DMS153 treated with DMSO at 0.1 percent for 48 hours (cell line): ENCODE measurements around the gene C19orf25.

Experiments
- DNase-seq: peaks from one replicate; lab custom pipeline; 2025; ENCODE audit not compliant: unreplicated experiment; lab: John Stamatoyannopoulos, UW

Gene C19orf25

DNA sequence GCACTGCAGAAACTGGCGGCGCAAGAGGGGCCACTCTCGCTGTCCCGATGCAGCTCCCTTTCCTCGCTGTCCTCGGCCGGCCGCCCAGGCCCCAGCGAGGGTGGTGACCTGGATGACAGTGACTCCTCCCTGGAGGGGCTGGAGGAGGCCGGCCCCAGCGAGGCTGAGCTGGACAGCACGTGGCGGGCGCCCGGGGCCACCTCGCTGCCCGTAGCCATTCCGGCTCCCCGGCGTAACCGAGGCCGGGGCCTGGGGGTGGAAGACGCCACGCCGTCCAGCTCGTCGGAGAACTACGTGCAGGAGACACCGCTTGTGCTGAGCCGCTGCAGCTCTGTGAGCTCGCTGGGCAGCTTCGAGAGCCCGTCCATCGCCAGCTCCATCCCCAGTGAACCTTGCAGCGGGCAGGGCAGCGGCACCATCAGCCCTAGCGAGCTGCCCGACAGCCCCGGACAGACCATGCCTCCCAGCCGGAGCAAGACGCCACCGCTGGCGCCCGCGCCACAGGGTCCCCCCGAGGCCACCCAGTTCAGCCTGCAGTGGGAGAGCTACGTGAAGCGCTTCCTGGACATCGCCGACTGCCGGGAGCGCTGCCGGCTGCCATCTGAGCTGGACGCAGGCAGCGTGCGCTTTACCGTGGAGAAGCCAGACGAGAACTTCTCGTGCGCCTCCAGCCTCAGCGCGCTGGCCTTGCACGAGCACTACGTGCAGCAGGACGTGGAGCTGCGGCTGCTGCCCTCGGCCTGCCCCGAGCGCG lies 12.4 kb downstream of the C19orf25 start:
- no peak for DNase-seq

DNA sequence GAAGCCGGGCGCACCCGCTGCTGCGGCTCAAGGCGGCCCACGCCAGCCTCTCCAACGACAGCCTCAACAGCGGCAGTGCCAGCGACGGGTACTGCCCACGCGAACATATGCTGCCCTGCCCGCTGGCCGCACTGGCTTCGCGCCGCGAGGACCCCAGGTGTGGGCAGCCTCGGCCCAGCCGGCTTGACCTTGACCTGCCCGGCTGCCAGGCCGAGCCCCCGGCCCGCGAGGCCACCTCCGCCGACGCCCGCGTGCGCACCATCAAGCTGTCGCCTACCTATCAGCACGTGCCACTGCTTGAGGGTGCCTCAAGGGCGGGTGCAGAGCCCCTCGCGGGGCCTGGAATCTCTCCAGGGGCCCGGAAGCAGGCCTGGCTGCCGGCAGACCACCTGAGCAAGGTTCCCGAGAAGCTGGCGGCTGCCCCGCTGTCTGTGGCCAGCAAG lies 13.0 kb downstream of the C19orf25 start:
- DNase-seq: no peak

- DNase-seq: no peak
Observed at GRCh38 chr19:1465191-1466016, 13.6 kb downstream of the C19orf25 start.

DNA sequence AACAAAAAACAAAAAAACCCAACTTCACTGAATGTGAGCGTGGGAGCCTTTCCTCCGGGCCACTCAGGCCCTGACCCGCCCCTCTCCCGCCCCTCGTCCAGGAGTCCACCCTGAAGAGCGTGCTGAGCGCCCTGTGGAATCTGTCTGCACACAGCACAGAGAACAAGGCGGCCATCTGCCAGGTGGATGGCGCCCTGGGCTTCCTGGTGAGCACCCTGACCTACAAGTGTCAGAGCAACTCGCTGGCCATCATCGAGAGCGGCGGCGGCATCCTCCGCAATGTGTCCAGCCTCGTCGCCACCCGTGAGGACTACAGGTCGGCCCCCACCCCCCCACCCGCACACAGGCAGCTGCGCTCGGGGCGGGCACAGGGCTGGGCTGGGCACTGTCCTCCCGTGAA lies 17.2 kb downstream of the C19orf25 start:
- no peak for DNase-seq

DNA sequence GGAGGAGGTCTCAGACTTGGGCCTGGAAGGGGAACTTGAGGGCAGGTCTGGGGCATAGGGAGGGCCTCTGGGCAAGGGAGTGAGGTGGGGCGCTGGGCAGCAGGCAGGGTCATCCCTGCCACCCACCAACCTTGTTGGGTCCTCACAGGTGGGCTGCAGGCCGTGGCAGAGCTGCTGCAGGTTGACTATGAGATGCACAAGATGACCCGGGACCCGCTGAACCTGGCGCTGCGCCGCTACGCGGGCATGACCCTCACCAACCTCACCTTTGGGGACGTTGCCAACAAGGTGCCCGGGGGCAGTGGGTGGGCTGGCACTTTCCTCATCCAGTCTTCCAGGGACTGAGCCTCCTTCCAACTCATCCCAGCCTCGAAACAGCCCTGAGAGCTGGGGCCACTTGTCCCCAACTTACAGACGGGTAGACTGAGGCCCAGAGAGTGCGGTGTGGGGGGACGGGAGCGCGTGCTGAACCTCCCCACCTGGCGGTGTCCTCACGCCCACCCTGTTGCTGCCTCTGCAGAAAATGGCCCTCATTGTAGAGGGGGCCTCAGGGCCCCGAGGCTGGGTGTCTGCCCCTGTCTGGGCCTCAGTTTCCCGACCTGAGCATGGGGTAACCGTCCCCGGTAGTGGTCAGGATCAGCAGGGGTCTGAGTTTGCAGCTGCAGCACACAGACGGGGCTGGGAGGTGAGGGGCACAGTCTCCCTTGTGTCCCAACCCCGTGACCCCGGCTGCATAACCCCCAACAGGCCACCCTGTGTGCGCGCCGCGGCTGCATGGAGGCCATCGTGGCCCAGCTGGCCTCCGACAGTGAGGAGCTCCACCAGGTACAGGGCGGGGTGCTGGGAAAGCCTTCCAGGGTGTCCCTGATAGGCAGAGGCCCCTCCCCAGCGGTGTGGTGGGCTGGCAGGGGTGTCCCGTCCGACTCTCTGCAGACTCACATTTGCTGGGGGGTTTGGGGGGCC lies 18.7 kb downstream of the C19orf25 start:
- DNase-seq: no peak

DNA sequence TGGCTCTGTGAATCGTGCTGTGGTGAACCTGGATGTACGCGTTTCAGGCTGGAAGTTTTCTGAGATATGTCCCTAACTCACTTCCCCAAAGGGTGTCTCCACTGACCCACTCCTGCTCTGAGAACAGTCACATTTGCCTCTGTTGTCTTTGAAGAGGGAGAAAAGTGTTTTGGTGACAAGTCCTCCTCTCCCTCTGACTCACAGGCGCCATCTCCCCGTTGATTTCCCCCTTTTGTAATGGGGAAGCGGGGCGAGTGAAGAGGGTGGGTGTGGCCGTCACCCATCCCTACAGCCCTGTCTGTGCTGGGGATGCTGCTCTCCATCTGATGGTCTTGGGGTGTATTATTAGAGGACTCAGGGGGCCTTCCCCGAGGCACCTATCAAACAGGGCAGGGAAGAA lies 19.5 kb downstream of the C19orf25 start:
- no peak for DNase-seq

GRCh38 chr19:1457892-1458291 lies 21.1 kb downstream of the C19orf25 start:
- no peak for DNase-seq

DNA sequence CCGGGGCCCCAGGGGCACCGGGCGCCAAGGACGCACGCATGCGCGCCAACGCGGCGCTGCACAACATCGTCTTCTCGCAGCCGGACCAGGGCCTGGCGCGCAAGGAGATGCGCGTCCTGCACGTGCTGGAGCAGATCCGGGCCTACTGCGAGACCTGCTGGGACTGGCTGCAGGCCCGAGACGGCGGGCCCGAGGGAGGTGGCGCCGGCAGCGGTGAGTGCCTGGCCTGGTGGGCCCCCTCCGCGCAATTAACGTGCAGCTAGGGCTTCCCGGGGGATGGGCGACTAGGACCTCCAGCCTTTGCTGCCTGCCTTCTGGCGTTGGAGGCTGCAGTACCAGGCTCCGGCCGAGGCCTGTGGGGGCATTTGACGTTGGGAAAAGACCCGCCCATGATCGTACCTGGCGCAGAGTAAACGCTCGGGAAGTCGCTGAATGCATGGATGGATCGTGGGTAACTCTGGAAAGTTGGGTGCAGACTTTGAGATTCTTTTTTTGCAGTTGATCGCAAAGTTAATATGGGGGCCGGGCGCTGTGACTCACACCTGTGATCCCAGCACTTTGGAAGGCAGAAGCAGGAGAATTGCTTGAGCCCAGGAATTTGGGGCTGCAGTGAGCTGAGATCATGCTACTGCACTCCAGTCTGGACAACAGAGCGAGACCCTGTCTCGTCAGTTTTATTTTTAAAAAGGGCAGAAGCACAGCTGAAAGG lies 21.8 kb downstream of the C19orf25 start:
- no peak for DNase-seq

GRCh38 chr19:1456121-1456900 lies 22.7 kb downstream of the C19orf25 start:
- DNase-seq: no peak

DNA sequence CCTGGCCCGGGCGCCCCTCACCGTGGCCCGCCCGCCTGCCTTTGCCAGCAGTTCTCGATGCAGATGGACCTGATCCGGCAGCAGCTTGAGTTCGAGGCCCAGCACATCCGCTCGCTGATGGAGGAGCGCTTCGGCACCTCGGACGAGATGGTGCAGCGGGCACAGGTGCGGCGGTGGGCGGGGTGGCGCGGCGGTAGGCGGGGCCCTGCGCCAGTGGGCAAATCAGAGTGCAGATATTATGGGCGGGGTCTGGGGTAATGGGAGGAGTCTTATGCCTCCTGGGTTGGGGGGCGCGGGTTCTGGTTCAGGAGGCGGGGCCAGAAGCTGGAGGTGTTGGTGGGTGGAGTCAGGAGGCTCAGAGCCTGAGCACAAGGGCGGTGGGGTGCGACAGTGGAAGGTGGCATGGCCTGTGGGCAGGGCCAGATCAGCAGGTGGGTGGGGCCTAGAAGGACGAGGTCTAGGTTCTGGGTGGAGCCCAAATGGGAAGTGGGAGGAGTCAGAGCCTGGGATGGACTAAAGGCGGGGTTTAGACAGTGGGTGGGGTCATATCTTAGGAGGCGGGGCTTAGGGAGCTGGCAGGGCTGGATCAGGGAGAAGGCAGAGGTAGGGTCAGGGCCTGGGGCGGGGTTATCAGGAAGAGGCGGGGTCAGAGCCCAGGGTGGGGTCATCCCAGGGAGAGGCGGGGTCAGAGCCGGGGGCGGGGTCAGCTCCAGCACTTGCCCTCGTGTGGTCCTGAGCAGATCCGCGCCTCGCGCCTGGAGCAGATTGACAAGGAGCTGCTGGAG lies 23.5 kb downstream of the C19orf25 start:
- DNase-seq: no peak

DNA sequence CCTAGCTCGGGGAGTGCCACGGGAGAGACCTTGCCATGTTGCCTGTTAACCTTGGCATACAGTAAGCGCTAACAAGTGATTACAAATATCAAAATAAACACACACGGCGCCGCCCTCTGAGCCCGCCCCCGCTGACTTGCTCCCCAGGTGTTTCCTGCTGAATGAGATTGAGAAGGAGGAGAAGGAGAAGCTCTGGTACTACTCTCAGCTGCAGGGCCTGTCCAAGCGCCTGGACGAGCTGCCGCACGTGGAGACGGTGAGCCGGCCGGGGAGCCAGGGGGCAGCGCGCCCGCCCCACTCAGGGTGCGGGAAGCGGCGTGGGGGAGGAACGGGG lies 24.0 kb downstream of the C19orf25 start:
- no peak for DNase-seq

DNA sequence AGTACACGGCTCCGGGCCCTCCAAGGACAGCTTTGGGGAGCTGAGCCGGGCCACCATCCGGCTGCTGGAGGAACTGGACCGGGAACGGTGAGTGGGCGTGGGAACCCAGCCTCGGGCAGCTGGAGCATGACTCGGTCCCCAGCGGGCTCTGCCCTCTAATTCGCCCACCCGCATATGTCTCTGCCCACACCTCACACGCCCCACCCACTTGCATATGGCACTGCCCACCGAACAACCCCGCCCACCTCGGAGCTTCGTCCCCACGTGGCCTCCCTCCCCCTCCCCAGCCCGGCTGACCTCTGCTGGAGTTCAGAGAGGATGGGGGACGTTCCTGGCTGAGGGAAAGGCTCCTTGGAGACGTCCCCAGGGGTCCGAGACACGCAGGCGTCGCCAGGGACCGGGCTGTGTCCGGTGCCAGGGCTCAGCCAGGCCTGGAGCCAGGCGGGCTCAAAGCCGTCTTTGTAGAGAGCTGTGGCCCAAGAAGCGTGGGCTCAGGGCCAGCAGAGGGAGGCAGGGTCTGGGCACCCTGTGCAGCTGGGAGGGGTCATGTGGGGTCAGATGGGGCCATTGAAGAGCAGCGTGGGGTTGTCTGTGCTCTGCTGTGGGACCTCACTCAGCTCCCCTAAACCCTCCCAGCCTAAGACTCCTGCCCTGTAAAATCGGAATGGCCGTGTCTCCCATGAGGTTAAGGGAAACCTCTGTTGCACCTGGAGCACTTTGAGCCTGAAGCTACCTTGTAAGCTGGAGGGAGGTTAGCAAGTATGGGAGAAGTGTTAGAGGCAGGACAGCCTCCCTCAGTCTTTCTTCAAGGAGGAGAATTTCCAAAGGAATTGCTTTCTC lies 25.3 kb downstream of the C19orf25 start:
- DNase-seq: no peak

DNA sequence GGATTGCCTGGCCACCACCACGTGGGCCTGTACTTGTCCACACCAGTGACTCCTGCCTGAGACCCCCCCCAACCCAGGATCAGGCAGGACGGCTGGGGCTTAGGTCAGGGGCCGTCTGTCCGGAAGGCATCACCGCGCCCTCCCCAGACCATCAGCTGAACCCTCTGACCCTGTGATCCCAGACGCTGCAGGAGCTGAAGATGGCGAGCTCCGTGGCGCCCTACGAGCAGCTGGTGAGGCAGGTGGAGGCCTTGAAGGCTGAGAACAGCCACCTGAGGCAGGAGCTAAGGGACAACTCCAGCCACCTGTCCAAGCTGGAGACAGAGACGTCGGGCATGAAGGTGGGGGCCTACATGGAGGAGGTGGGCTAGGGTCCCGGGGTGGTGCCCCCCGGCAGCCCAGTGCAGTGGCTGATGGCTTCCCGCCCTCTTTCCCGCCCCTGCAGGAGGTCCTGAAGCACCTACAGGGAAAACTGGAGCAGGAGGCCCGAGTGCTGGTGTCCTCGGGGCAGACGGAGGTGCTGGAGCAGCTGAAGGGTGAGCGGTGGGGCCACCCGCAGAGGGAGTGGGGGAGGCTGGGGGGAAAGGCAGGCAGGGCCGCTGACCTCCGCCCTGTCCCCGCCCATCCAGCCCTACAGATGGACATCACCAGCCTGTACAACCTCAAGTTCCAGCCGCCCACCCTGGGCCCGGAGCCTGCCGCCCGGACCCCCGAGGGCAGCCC lies 26.1 kb downstream of the C19orf25 start:
- no peak for DNase-seq

DNA sequence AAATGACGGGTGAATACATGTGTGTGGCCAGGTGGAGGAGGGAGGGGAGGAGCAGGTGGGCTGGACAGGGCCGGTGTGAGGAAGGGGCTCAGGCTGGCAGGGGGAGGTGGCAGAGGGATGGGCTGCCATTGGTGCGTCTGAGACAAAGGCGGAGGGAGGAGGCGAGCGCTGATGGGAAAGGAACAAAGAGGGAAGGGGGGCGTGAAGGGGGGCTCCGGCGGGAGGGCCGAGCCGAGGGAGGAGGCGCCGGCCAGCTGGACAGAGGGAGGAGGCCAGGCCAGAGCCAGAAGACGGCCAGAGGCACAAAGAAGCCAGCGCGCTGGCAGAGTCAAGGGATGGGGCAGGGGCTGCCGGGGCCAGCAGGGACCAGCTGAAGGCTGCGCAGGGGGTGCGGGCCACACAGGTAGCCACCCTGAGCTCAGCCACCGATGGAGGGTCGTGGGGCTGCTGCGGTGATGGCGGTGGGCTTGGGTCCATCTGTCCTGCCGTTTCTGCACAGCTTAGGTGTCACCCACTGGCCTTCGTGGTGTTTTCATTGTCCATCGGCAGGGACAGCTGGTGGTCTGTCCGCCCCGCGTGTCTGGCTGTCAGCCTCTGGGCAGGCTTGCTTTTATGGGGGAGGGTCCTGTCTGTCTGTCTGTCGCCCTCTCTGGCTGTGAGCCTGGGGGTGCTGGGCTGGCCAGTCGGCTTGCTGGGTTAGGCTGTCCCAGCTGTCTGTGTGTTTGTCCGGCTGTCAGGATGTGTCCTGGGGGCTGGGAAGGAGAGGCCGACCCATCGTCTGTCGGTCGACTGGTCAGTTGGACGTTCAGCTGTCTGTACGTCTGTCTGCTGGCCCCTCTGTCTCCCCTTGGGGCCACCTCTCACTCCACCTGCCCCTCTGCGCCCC lies 26.9 kb downstream of the C19orf25 start:
- no peak for DNase-seq

- DNase-seq: no peak
Observed at GRCh38 chr19:1450735-1451731, 28.0 kb downstream of the C19orf25 start.
